Neural cell (in vitro differentiated cells): ENCODE results near the gene PRKG1.

Source experiments
- EZH2 ChIP-seq: fragments of 200-600, 300-800 bp; shearing (Covaris generic), sonication (generic); IDR thresholded peaks from 2 replicates; pipeline ENCODE4 v1.6.1; 2014; ENCODE audit warnings: antibody characterized with exemption, low read length, borderline replicate concordance, mild to moderate bottlenecking; ENCODE audit not compliant: insufficient read depth, poor library complexity, severe bottlenecking
- REST ChIP-seq: IDR thresholded peaks from 2 replicates; pipeline ENCODE4 v1.6.1; 2012; ENCODE audit warnings: borderline replicate concordance
- TF ChIP-seq, protein P1 (sequence below): fragments of 450-650 bp; IDR thresholded peaks from 2 replicates; pipeline ENCODE4 v1.5.1; 2014; ENCODE audit warnings: antibody characterized with exemption, mild to moderate bottlenecking, moderate library complexity; ENCODE audit not compliant: poor library complexity, severe bottlenecking

DNA sequence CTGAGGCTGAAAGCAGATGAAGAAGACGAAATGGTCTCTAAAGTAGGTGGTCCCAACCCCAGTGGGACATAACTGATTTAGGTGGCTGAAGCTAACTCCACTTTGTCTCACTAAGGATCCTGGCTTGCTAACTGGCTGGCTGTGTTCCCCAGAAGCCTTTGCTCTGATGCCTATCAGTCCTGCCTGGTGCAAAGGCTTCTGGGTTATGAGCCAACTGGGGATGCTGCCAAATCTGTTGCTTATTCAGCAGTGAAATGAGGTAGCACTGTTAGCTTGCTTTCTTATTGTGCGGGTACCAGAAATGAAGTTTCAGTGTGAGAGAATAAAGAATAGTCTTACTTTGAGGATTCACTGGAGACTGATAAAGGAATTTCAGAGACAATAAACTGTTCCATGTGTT lies 18.1 kb downstream of the PRKG1 start:
- TF ChIP-seq REST (no peak), EZH2 (no peak)
- TF ChIP-seq, protein P1, sequence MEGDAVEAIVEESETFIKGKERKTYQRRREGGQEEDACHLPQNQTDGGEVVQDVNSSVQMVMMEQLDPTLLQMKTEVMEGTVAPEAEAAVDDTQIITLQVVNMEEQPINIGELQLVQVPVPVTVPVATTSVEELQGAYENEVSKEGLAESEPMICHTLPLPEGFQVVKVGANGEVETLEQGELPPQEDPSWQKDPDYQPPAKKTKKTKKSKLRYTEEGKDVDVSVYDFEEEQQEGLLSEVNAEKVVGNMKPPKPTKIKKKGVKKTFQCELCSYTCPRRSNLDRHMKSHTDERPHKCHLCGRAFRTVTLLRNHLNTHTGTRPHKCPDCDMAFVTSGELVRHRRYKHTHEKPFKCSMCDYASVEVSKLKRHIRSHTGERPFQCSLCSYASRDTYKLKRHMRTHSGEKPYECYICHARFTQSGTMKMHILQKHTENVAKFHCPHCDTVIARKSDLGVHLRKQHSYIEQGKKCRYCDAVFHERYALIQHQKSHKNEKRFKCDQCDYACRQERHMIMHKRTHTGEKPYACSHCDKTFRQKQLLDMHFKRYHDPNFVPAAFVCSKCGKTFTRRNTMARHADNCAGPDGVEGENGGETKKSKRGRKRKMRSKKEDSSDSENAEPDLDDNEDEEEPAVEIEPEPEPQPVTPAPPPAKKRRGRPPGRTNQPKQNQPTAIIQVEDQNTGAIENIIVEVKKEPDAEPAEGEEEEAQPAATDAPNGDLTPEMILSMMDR = no peak
